GM18502 (cell line): ENCODE data around the gene PPP1R2B.
"Not testable (repeated sequence)": the region's sequence is repeated elsewhere in the genome, so short reads cannot be mapped to it uniquely, and the experiment has no call there.

Experiments used
- ATAC-seq: cut with Tn5 transposase; IDR thresholded peaks from one replicate; pipeline ENCODE4 v1.9.1; 2021; ENCODE audit warnings: mild to moderate bottlenecking; ENCODE audit not compliant: unreplicated experiment, poor library complexity

Gene PPP1R2B

GRCh38 chr5:156850206-156850751 is at the start of gene PPP1R2B:
Gene PPP1R2B, plus strand, starts transcription at chr5:156850295. Its CDS starts 268 bp downstream, at chr5:156850563.
- no peak for ATAC-seq

GRCh38 chr5:156800929-156801328 is 49.2 kb upstream of the PPP1R2B start:
- ATAC-seq = no peak

GRCh38 chr5:156802501-156802900 is 47.6 kb upstream of the PPP1R2B start:
- ATAC-seq = no peak

DNA sequence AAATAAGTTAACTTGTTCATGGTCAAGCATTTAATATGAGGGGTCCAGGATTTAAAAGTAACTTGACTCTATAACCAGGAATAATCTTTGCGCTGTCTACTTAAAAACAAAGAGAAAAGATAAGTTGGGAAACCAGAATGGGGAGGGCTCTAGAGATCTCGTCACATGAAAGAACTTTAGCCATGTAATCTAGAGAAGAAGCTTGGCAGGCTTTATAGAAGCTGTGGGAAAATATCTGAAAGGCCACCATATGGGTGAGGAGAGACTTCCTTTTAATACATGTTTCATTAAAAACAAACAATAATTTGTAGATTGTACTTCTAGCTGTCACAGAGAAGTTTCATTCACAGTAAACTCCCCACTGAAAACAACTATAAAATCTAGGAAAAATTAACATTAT is 46.7 kb upstream of the PPP1R2B start:
- ATAC-seq = no peak

DNA sequence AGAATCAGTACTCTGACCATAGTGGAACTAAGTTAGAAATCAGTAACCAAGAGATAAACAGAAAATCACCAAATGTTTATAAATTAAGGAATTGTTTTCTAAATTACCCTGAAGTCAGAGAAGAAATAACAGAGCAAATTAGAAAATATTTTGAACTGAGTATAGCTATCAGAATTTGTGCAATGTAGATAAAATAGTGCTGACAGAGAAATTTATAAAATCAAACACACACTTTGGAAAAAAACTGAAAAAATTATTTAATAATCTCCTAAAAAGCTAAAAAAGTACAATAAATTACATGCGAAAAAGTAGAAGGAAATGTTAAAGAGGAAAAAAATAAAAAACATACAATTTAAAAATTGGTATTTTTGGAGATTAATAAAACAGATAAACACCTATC is 37.1 kb upstream of the PPP1R2B start:
- no peak for ATAC-seq

- peak; percentile 75 for ATAC-seq
Measured at GRCh38 chr5:156815988-156816599, 34.0 kb upstream of the PPP1R2B start.

DNA sequence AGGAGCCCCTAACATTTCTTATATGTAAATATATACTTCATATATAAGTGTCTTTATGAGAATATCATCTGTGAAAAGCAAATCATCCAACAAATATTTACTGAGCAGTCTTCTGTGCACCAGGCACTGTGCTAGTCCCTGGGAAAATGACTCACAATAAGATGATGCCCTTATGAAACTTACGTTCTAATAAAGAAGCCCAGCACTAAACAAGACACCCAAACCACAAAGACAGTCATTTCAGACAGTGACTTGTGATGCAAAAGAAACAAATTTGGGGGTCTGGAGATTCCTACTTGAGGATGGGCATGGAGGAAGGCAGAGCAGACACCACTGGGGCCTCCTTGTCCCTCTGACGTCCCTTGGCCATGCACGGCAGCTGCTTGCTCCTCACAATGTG is 30.6 kb upstream of the PPP1R2B start:
- no peak for ATAC-seq

DNA sequence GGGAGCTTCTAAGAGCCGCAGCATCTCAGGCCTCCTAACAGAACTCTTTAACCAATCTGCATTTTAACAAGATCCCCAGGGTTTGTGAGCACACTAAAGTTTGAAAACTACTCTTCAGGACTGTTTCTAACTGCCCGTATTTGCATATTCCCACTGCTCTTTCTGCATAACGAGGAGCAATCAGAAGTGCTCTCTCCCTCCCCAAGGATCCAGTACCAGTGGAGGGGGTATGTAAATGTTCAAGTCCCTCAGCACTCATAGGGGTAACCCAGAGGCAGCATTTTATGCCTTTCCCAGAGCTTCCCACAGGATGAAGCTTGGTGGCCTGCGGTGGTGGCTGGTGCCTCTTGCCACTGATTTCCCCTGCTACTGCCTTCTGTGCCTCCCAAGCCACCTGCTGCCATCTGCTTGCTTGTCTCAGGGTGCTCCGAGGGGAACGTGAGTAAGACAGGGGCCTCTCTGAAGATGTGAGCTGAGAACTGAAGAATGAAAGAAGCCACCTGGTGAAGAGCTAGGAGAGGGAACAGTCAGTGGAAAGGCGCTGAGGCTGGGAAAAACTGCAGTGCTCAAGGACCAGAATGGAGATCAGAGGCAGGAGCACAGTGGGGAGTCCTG is 30.0 kb upstream of the PPP1R2B start:
- ATAC-seq = no peak

DNA sequence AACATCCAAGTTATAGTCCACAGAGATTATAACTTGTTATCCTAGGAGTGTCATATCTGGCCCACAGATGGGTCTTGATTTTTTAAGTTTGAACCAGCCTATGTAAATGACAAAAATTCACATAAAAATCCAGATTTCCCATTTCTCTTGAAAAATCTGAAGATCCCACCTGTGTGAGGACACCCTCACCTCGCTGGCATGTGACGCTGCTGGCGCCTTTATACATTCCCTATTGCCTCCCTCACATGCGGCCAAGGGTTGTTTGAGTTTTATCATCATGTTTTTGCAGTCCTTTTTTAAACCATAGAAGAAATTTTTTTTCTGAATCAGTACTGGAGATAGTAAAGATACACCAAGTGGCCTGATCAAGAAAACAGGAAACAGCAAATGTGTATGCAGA is 25.9 kb upstream of the PPP1R2B start:
- ATAC-seq = no peak

DNA sequence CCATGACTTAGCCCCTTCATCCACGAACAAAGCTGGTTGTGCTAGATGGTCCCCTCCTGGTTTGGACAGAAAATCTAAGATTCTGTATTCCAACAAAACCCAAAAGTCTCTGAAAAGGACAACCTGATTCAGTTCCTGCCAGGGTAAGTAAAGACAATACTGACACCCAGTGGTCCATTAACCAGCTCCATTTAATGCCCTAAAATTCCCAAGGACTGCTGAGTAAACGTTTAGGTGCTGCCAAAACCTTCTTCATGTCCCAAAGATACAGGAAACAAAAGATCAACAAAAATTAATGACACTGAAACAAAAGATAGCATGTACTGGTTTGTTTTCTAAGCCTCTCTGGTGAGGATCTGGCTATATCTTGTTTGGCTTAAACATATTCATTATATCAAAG is 25.3 kb upstream of the PPP1R2B start:
- no peak for ATAC-seq

DNA sequence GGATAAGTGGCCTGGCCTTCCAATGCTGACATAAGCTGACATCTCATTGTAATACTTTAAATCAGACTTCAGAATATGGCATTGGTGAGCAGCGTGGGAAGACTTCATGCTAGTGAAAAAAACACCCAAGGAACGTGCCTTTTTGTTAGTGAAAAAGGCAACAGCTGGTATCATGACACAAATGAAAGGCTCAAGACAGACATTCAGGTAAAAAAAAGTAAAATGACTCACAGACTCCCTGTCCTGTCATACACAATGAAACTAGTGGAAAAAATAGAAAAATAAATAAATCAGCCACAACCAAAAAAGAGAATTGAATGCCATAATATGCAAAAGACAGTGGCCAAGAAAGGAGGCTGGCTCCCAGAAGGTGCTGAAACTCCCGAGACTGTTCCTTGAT is 24.4 kb upstream of the PPP1R2B start:
- ATAC-seq = peak; percentile 30

DNA sequence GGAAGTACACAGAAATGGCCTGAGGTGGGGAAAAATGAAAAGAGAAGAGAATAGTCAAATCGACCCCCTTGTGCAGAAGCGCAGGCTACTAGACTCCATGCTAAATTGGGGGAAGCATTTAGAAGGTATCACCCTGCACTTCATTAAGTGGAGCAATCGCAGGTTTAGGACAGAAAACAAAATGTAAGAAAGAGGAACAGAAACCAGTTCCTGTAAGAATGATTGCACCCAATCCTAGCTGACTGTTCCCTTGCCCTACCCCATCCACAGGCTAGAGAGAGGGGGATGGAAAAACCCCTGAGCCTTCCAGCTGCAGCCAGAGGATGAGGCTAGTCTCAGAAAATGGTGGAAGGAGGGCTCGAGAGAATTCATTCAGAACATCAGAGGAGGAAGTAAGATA is 23.9 kb upstream of the PPP1R2B start:
- peak; percentile 80 for ATAC-seq

GRCh38 chr5:156834916-156835315 is 15.2 kb upstream of the PPP1R2B start:
- peak; percentile 46 for ATAC-seq

DNA sequence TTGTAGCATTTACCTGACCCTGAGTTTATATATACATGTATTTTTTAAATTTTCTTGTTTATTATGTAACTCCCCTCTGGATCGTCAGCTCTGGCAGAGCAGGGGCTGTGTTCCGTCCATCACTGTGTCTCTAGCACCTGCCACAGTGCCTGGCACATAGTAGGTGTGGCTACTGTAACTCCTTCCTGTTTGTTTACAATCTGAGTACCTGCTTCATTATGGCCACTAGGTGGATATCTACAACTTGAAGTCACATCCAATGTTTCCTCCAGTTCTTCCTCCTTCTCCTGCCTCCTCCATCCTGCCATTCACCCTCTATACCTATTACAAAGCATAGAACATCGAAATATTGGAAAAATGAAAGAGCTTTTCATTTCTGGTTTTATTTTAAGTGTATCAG is 14.2 kb upstream of the PPP1R2B start:
- peak; percentile 47 for ATAC-seq

DNA sequence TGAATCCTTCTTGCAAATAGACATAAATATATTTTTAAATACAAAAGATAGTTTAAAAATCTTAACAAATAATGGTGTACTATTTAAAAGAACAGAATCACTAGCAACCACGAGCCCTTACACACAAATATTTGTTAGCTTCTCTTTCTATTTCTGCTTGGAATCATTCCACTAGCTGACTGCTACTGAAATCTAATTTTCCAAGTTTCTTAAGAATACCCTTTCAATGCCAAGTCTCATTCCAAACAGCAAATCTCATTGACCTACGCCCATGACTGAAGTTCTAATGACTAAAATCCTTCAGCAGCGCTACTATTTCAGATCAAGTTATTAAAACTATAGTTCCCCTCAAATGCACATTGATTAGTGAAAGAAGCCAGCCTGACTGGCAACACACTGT is 13.2 kb upstream of the PPP1R2B start:
- no peak for ATAC-seq

DNA sequence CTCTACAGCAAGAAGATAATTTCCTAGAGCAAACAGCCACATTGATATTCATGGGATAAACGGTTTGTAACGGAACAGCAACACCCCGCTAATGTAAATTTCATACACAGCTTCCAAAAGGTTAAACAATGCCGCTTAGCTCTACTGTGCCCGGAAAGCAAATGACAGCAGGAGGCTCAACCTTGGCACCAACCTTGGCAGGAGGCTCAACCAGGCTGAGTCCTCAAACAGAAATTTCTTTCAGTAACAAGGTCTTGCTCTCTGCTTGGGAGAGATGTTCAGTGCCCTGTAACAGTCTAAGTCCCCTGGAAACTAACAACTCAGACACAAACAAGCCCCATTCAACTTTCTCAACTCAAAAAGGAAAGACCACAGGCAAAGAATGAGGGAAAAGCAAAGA is 11.1 kb upstream of the PPP1R2B start:
- no peak for ATAC-seq

DNA sequence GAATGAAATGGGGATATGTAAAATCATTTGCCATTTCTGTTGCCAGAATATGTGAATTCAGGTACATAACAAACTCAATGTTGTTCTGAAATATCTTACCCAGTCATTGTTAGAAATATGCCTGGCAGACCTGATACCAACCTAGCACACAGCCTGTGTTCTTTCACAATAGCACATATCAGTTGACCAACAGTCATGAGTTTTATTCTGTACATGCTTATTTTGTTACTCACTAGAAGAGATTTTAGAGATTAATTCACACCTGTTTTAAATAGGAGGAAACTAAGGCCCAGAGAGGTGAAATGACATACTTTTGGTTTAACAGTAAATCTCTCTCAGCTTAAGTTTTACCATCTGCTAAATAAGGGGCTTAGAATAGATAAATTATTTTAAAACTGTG is 8.4 kb upstream of the PPP1R2B start:
- no peak for ATAC-seq

DNA sequence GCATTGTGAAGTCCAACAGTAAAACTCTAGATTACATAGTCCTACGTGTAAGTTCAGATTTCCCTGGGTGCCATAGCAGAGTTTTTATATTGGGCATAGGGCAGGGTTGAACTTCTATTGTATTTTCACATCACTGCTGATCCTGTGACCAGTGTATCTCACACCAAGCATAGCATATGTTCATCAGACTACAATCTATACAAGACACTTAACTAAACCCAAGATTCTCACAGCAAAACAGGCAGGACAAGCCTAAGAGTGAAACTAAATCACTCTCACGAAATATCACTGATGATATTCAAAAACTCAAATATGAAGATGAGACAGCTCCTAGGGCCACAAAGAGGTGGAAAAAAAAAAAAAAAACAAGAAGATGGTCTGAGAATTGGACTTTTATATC is 3.2 kb upstream of the PPP1R2B start:
- ATAC-seq = no peak

GRCh38 chr5:156848447-156848846 is 1.6 kb upstream of the PPP1R2B start:
- not testable (repeated sequence) for ATAC-seq

GRCh38 chr5:156851880-156852279 is 1.8 kb downstream of the PPP1R2B start:
- no peak for ATAC-seq

GRCh38 chr5:156853055-156853454 is 3.0 kb downstream of the PPP1R2B start:
- not testable (repeated sequence) for ATAC-seq

DNA sequence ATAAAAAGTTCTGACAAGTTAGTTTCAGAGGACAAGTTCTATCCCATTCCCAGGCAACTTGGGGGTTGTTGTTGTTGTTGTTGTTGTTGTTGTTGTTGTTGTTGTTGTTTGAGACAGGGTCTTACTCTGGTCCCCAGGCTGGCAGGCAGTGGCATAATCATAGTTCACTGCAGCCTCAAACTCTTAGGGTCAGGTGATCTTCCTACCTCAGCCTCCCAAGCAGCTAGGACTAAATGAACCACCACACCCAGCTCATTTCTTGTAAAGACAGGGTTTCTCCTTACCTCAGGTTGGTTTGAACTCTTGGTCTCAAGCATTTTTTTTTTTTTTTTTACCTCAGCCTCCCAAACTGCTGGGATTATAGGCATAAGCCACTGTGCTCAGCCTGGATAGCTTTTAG is 15.3 kb downstream of the PPP1R2B start:
- ATAC-seq = no peak
